HepG2 (cell line): ENCODE results near the gene GPC4. TPM values are rescaled to one million over a fixed set of nuclear protein-coding genes. Genes with fewer than 3 reads are reported as not detected.

Experiments
- ATAC-seq: fragments of 200-7000 bp; cut with Tn5 transposase; 3 replicates; pipeline ENCODE4 v1.9.1; 2020; ENCODE audit warnings: mild to moderate bottlenecking, moderate library complexity
- BruUV-seq: library from RNA; stranded (reverse); fragments of 400-500 nt; replicated peaks from 2 replicates; lab custom pipeline; 2021; lab: Mats Ljungman, UMichigan
- CTCF ChIA-PET: fragments of 300-600 bp; formaldehyde crosslinking; extraction: SDS; loops from one replicate; lab custom pipeline; 2021; ENCODE audit warnings: low total read pairs, inconsistent platforms, low intra/inter-chr PET ratio; lab: Yijun Ruan, JAX
- POLR2A ChIA-PET: fragments of 350-600 bp; sonication (Branson Sonifier 250); formaldehyde crosslinking; loops from one replicate; lab custom pipeline; 2020; ENCODE audit warnings: antibody characterized with exemption, inconsistent platforms; lab: Yijun Ruan, JAX
- DNase-seq: peaks from one replicate; pipeline ENCODE4 v3.0.0-alpha.2; 2015; ENCODE audit warnings: low spot score
- FAIRE-seq: peaks from 3 replicates; lab custom pipeline; 2011; peaks lifted over from hg19 to GRCh38; lab: Jason Lieb, UNC
- H2AFZ ChIP-seq: one replicate; pipeline ENCODE4 v1.6.1; 2011; ENCODE audit warnings: low read length, inconsistent platforms
- H3K27ac ChIP-seq: fragments of 300-600 bp; 3 replicates; pipeline ENCODE4 v1.8.0; 2011; ENCODE audit warnings: mixed run types, mild to moderate bottlenecking, mixed read lengths, low read length, inconsistent platforms; ENCODE audit not compliant: insufficient read depth; ENCODE audit errors: extremely low read length
- H3K27me3 ChIP-seq, 2 experiments: fragments of 200-600 bp in 1 of 2; 2 replicates in 1 of 2; 3 replicates in 1 of 2; pipeline versions ENCODE4 v1.6.0 to v1.8.0; 2011; ENCODE audit warnings: low read length in 2 of 2, mild to moderate bottlenecking in 2 of 2, moderate library complexity in 2 of 2, inconsistent platforms in 1 of 2; ENCODE audit not compliant: insufficient read depth in 2 of 2, control insufficient read depth in 1 of 2
- H3K36me3 ChIP-seq, 2 experiments: fragments of 200-600 bp in 1 of 2; replicated peaks in 1 of 2; 2 replicates in 1 of 2; 3 replicates in 1 of 2; pipeline versions ENCODE4 v1.5.1 to v1.8.0; 2011; ENCODE audit warnings: low read length in 2 of 2, inconsistent platforms in 1 of 2; ENCODE audit not compliant: insufficient read depth in 2 of 2, control insufficient read depth in 1 of 2
- H3K4me1 ChIP-seq: 2 replicates; pipeline ENCODE4 v1.5.1; 2012; ENCODE audit warnings: low read length, inconsistent platforms; ENCODE audit not compliant: insufficient read depth
- H3K4me2 ChIP-seq: 2 replicates; pipeline ENCODE4 v1.6.0; 2011; ENCODE audit warnings: low read depth, low read length, inconsistent platforms
- H3K4me3 ChIP-seq, 3 experiments: fragments of 200-600 bp in 1 of 3; sonication (generic), shearing (Covaris generic) in 1 of 3; replicated peaks in 1 of 3; 2 replicates each; pipeline ENCODE4 v1.5.1; 2011 to 2016; ENCODE audit warnings: low read length in 3 of 3, inconsistent platforms in 2 of 3, low read depth in 2 of 3, mild to moderate bottlenecking in 2 of 3, control low read depth in 1 of 3, mixed read lengths in 1 of 3; ENCODE audit not compliant: insufficient read depth in 1 of 3
- H3K79me2 ChIP-seq: one replicate; pipeline ENCODE4 v1.6.1; 2011; ENCODE audit warnings: low read length, inconsistent platforms; ENCODE audit not compliant: insufficient read depth
- H3K9ac ChIP-seq: 2 replicates; pipeline ENCODE4 v1.6.0; 2011; ENCODE audit warnings: mild to moderate bottlenecking, low read depth, low read length, inconsistent platforms; ENCODE audit not compliant: insufficient read depth
- H3K9me3 ChIP-seq: 2 replicates; pipeline ENCODE4 v1.5.1; 2012; ENCODE audit warnings: mild to moderate bottlenecking, low read length
- H4K20me1 ChIP-seq: 2 replicates; pipeline ENCODE4 v1.6.0; 2011; ENCODE audit warnings: inconsistent platforms, mild to moderate bottlenecking, low read length, moderate library complexity; ENCODE audit not compliant: insufficient read depth
- AHR ChIP-seq: IDR thresholded peaks from 2 replicates; pipeline ENCODE4 v1.6.1; 2018; ENCODE audit warnings: missing genetic modification reagents, missing compliant biosample characterization
- ARID5B ChIP-seq: IDR thresholded peaks from 2 replicates; pipeline ENCODE4 v1.4.0; 2020; ENCODE audit warnings: mild to moderate bottlenecking, missing genetic modification reagents
- BCL6 ChIP-seq: IDR thresholded peaks from 2 replicates; pipeline ENCODE4 v1.6.1; 2016; ENCODE audit warnings: missing genetic modification reagents, missing compliant biosample characterization
- CERS6 ChIP-seq: sonication (generic); formaldehyde crosslinking; IDR thresholded peaks from 2 replicates; pipeline ENCODE4 v1.5.0; 2020; ENCODE audit warnings: missing genetic modification reagents
- FOXA1 ChIP-seq, 2 experiments: fragments of 450-650 bp in 1 of 2; sonication (generic) in 1 of 2; formaldehyde crosslinking in 1 of 2; IDR thresholded peaks; 2 replicates each; pipeline versions ENCODE4 v1.4.0 to v1.6.1; 2016 to 2020; ENCODE audit warnings: missing genetic modification reagents in 1 of 2
- FOXA3 ChIP-seq: IDR thresholded peaks from 2 replicates; pipeline ENCODE4 v1.6.1; 2016; ENCODE audit warnings: missing genetic modification reagents, missing compliant biosample characterization
- FOXP4 ChIP-seq: sonication (generic); formaldehyde crosslinking; IDR thresholded peaks from 2 replicates; pipeline ENCODE4 v1.4.0; 2020; ENCODE audit warnings: missing genetic modification reagents
- GATAD2A ChIP-seq: IDR thresholded peaks from 2 replicates; pipeline ENCODE4 v1.6.1; 2016
- ISL2 ChIP-seq: sonication (generic); formaldehyde crosslinking; IDR thresholded peaks from 2 replicates; pipeline ENCODE4 v1.5.0; 2020; ENCODE audit warnings: missing genetic modification reagents
- PCBP2 ChIP-seq: fragments of 200-400 bp; formaldehyde crosslinking; optimal IDR thresholded peaks from 2 replicates; pipeline ENCODE3; 2018; ENCODE audit warnings: low read length, low read depth; ENCODE audit not compliant: poor library complexity, severe bottlenecking
- RCOR2 ChIP-seq: IDR thresholded peaks from 2 replicates; pipeline ENCODE4 v1.6.1; 2016; ENCODE audit warnings: missing biosample characterization, missing genetic modification reagents
- RFX1 ChIP-seq: fragments of 450-650 bp; IDR thresholded peaks from 2 replicates; pipeline ENCODE4 v1.6.1; 2017
- SOX5 ChIP-seq: IDR thresholded peaks from 2 replicates; pipeline ENCODE4 v1.6.1; 2016; ENCODE audit warnings: borderline replicate concordance
- TCF7 ChIP-seq: sonication (generic); IDR thresholded peaks from 2 replicates; pipeline ENCODE4 v1.6.1; 2016; ENCODE audit warnings: antibody characterized with exemption, low read depth
- ZIK1 ChIP-seq: sonication (generic); formaldehyde crosslinking; IDR thresholded peaks from 2 replicates; pipeline ENCODE4 v1.5.0; 2020; ENCODE audit warnings: mild to moderate bottlenecking, low read depth, missing genetic modification reagents, borderline replicate concordance
- ZNF576 ChIP-seq: sonication (generic); formaldehyde crosslinking; IDR thresholded peaks from 2 replicates; pipeline ENCODE4 v1.4.0; 2020; ENCODE audit warnings: mild to moderate bottlenecking, missing genetic modification reagents
- ZNF674 ChIP-seq: sonication (generic); formaldehyde crosslinking; IDR thresholded peaks from 2 replicates; pipeline ENCODE4 v1.5.0; 2020; ENCODE audit warnings: low read depth, mild to moderate bottlenecking, missing genetic modification reagents
- ZNF749 ChIP-seq: sonication (generic); formaldehyde crosslinking; IDR thresholded peaks from 2 replicates; pipeline ENCODE4 v1.8.0; 2022; ENCODE audit warnings: mild to moderate bottlenecking, missing genetic modification reagents, moderate library complexity, borderline replicate concordance
- ZNF766 ChIP-seq: sonication (generic); formaldehyde crosslinking; IDR thresholded peaks from 2 replicates; pipeline ENCODE4 v1.5.0; 2020; ENCODE audit warnings: missing genetic modification reagents, borderline replicate concordance
- ZNF83 ChIP-seq: sonication (generic); formaldehyde crosslinking; IDR thresholded peaks from 2 replicates; pipeline ENCODE4 v1.4.0; 2020; ENCODE audit warnings: missing genetic modification reagents, mild to moderate bottlenecking, borderline replicate concordance
- WGBS: methylation state at CpG from one replicate; pipeline ENCODE4 v1.1.6; 2017; ENCODE audit warnings: low lambda C conversion rate; 5-methylcytosine and 5-hydroxymethylcytosine counted together
- in situ Hi-C: cut with HindIII; loops from 2 replicates; pipeline ENCODE4 v1.10.0; 2017; ENCODE audit warnings: low pct_unique_long_range_greater_than_20kb; ENCODE audit not compliant: extremely low pct_ligation_motif_present
- intact Hi-C: fragments of 100-400 bp; cut with micrococcal nuclease; formaldehyde crosslinking; loops from one replicate; pipeline ENCODE4 v1.10.0; 2022; ENCODE audit not compliant: unreplicated experiment
- polyA plus RNA-seq, 8 experiments: library from polyadenylated mRNA; depleted of rRNA in 3 of 8; stranded (reverse) in 7 of 8; unstranded in 1 of 8; fragments of >200 nt; fragmentation: Illumina TruSeq in 4 of 8; extraction: Trizol in 4 of 8; gene quantifications; 2 replicates each; pipeline versions ENCODE4 v1.2.1 to v1.2.3, GENCODE V29; 2011 to 2016; ENCODE audit warnings: low read depth in 4 of 8, missing spikeins in 1 of 8, mixed read lengths in 1 of 8; ENCODE audit not compliant: insufficient read depth in 1 of 8
- total RNA-seq, 5 experiments: library from RNA; depleted of rRNA; stranded (reverse); fragments of >200 nt; fragmentation: Illumina TruSeq; extraction: Trizol; gene quantifications; 2 replicates each; pipeline ENCODE4 v1.2.3, GENCODE V29; 2016; ENCODE audit warnings: low read depth in 1 of 5

The GPC4 gene
- total and polyA plus RNA-seq, 2 of the 13 experiments (the other 11 are each of a cell fraction or from before 2014, with no cell fraction given), result 0.29 to 0.38 TPM

- Histone ChIP-seq H3K36me3 (no peaks in the 10 kb centered on the region), H3K4me2 (no peak overlapping the region), H3K9me3 (no peaks in the 10 kb centered on the region), H3K9ac (no peak overlapping the region), H2AFZ (no peak overlapping the region), H4K20me1 (no peaks in the 10 kb centered on the region), H3K4me3 (no peak overlapping the region), H3K79me2 (no peaks in the 10 kb centered on the region), H3K4me1 (peaks cover 15% of the 10 kb centered on the region), H3K27me3 (no peaks in the 10 kb centered on the region), H3K27ac (peak overlapping the region; percentile 44)
- peak; percentile 62; the same call in 2 of the 3 replicates for ATAC-seq
- no TSS peak for BruUV-seq
- in situ Hi-C loops (no loop called here), intact Hi-C loops (no loop called here)
- ChIA-PET CTCF (no interaction called here), POLR2A (no interaction called here)
- no peak for FAIRE-seq
- peak; percentile 62 for DNase-seq
- no CpG with 5 or more reads among the region's 1 CpG for WGBS
- TF ChIP-seq CERS6 (CRISPR knock-in tag), result no peak
- 0 out of 2 replicates have a peak, but pooled peaks have one; percentile 29 for TF ChIP-seq RCOR2 (CRISPR knock-in tag)
- TF ChIP-seq PCBP2, result no peak
- no peak for TF ChIP-seq ZNF674 (CRISPR knock-in tag)
- no peak for TF ChIP-seq ZNF749 (CRISPR knock-in tag)
- no peak for TF ChIP-seq ZNF83
- TF ChIP-seq TCF7, result peak; percentile 51; the same call in 1 of the 2 replicates
- 0 out of 2 replicates have a peak, but pooled peaks have one; percentile 9 for TF ChIP-seq FOXA3 (CRISPR knock-in tag)
- TF ChIP-seq ZIK1 (CRISPR knock-in tag), result no peak
- peak; percentile 29; the same call in 1 of the 2 replicates for TF ChIP-seq ISL2 (CRISPR knock-in tag)
- TF ChIP-seq AHR (CRISPR knock-in tag), result no peak
- no peak for TF ChIP-seq FOXA1 (IDR thresholded peaks at IDR 0.05)
- TF ChIP-seq FOXA1 (CRISPR knock-in tag; IDR thresholded peaks at IDR 0.05), result peak; percentile 31; the same call in 1 of the 2 replicates
- TF ChIP-seq GATAD2A (CRISPR knock-in tag), result 0 out of 2 replicates have a peak, but pooled peaks have one; percentile 24
- no peak for TF ChIP-seq ZNF576
- 0 out of 2 replicates have a peak, but pooled peaks have one; percentile 35 for TF ChIP-seq FOXP4
- TF ChIP-seq ZNF766 (CRISPR knock-in tag), result no peak
- 0 out of 2 replicates have a peak, but pooled peaks have one; percentile 10 for TF ChIP-seq SOX5 (CRISPR knock-in tag)
- peak; percentile 55 for TF ChIP-seq ARID5B (CRISPR knock-in tag)
- no peak for TF ChIP-seq RFX1
- peak; percentile 53; the same call in 1 of the 2 replicates for TF ChIP-seq BCL6 (CRISPR knock-in tag)
Measured at GRCh38 chrX:133287860-133288259, 127.4 kb downstream of the GPC4 start.
